ENCODE measurements around the gene STING1. TPM values are rescaled to one million over a fixed set of nuclear protein-coding genes. Genes with fewer than 3 reads are reported as not detected.

STING1 gene
- total and polyA plus RNA-seq, 10 of the 15 experiments (the other 5 are each of a cell fraction or from before 2014, with no cell fraction given) = 10.1 to 56.1 (median 41.0) TPM

GRCh38 chr5:139426203-139426885 lies 56.2 kb downstream of the STING1 start:
- Histone ChIP-seq H3K9me3 (replicated peaks; ENCODE audit: control insufficient read depth, insufficient read depth, low read length) (no peaks in the 10 kb centered on the region), H3K4me1 (ENCODE audit: control insufficient read depth, insufficient read depth, low read length) (no peaks in the 10 kb centered on the region), H3K4me2 (ENCODE audit: control insufficient read depth, insufficient read depth) (no peak overlapping the region), H3K27ac (ENCODE audit: control insufficient read depth, insufficient read depth) (no peak overlapping the region), H3K27me3 (replicated peaks in 1 of 2; ENCODE audit: control insufficient read depth in 2 of 2, insufficient read depth in 2 of 2, low read length in 1 of 2) (no peaks in the 10 kb centered on the region), H3K36me3 (ENCODE audit: control insufficient read depth in 2 of 2, insufficient read depth in 2 of 2, low read length in 1 of 2) (peaks cover 0 to 2% of the 10 kb centered on the region in 2 experiments; a peak in 2 of 4 replicates), H3K79me2 (ENCODE audit: control insufficient read depth, insufficient read depth, low read length) (no peaks in the 10 kb centered on the region), H2AFZ (ENCODE audit: control insufficient read depth, low read depth, low read length) (no peak overlapping the region), H3K4me3 (no peak overlapping the region), H4K20me1 (ENCODE audit: control insufficient read depth, insufficient read depth) (no peaks in the 10 kb centered on the region), H3K9ac (ENCODE audit: control insufficient read depth, insufficient read depth, low read length) (no peak overlapping the region)
- RAD21 ChIA-PET (ENCODE audit: unreplicated experiment) = interaction anchor here (1.1 to 9.2 kb wide), 3 partner anchors 11 to 87 kb away, joined by 3 to 241 read pairs (median 8); no protein-coding TSS in a partner anchor
- POLR2A ChIA-PET = interaction anchor here (0.6 to 2.4 kb wide), 2 partner anchors 40 to 87 kb away, joined by 4 to 12 read pairs; no protein-coding TSS in a partner anchor
- TF ChIP-seq POLR2AphosphoS2 (IDR thresholded peaks at IDR 0.05; ENCODE audit: low read depth, low read length) (no peak), FOS (IDR thresholded peaks at IDR 0.05; ENCODE audit: borderline replicate concordance, extremely low read depth, insufficient read length) (no peak), RELA (IDR thresholded peaks at IDR 0.05; ENCODE audit: borderline replicate concordance, partially characterized antibody) (no peak), RELB (IDR thresholded peaks at IDR 0.05; ENCODE audit: low read depth) (no peak), JUNB (IDR thresholded peaks at IDR 0.05) (no peak), HDAC2 (IDR thresholded peaks at IDR 0.05) (no peak), IRF3 (IDR thresholded peaks at IDR 0.05) (no peak), RFX5 (IDR thresholded peaks at IDR 0.05; ENCODE audit: low read depth, low read length) (no peak), IKZF1 (conservative IDR thresholded peaks at IDR 0.05) (no peak), TARDBP (IDR thresholded peaks at IDR 0.05; ENCODE audit: borderline replicate concordance) (no peak), NFXL1 (IDR thresholded peaks at IDR 0.05; ENCODE audit: borderline replicate concordance) (no peak), E4F1 (IDR thresholded peaks at IDR 0.05; ENCODE audit: borderline replicate concordance, partially characterized antibody) (no peak), ZNF384 (IDR thresholded peaks at IDR 0.05; ENCODE audit: borderline replicate concordance, low read depth, low read length) (no peak), NR2C2 (IDR thresholded peaks at IDR 0.05; ENCODE audit: borderline replicate concordance, control insufficient read depth, insufficient read length, low read depth) (no peak), EED (IDR thresholded peaks at IDR 0.05; ENCODE audit: low read depth) (no peak), TBL1XR1 (IDR thresholded peaks at IDR 0.05; ENCODE audit: low read depth, low read length) (no peak), PML (IDR thresholded peaks at IDR 0.05; ENCODE audit: low read length) (no peak), NFYB (IDR thresholded peaks at IDR 0.05; ENCODE audit: insufficient read depth, low read depth, low read length) (no peak), CREB1 (IDR thresholded peaks at IDR 0.05; ENCODE audit: low read depth) (no peak)
- CTCF ChIA-PET = interaction anchor here (0.6 to 9.5 kb wide), 6 partner anchors 8 to 339 kb away, joined by 3 to 491 read pairs (median 5); no protein-coding TSS in a partner anchor
- BruUV-seq (replicated peaks) = no TSS peak
- no peak for DNase-seq (ENCODE audit: low read depth, low spot score)
- in situ Hi-C loops (cut with MboI) (no loop called here), intact Hi-C loops (cut with micrococcal nuclease; ENCODE audit: unreplicated experiment) (no loop called here)
- WGBS (ENCODE audit: insufficient coverage, insufficient replicate concordance, low lambda C conversion rate, missing lambda C conversion rate) = 72% methylated on average over 8 of the region's 8 CpGs
- SMC1A ChIA-PET (ENCODE audit: uncharacterized antibody, unreplicated experiment) = interaction anchor here (1.4 to 5.3 kb wide), 4 partner anchors 11 to 202 kb away, joined by 4 to 235 read pairs (median 48); partner anchors contain the start of gene DNAJC18
- no peak for ATAC-seq
- FAIRE-seq = no peak

Data from GM12878 (cell line).